ENCODE data around the gene GDPD2.

GRCh38 chrX:70423936-70424675 lies 992 bp downstream of the GDPD2 start:
- TF ChIP-seq, protein P1, sequence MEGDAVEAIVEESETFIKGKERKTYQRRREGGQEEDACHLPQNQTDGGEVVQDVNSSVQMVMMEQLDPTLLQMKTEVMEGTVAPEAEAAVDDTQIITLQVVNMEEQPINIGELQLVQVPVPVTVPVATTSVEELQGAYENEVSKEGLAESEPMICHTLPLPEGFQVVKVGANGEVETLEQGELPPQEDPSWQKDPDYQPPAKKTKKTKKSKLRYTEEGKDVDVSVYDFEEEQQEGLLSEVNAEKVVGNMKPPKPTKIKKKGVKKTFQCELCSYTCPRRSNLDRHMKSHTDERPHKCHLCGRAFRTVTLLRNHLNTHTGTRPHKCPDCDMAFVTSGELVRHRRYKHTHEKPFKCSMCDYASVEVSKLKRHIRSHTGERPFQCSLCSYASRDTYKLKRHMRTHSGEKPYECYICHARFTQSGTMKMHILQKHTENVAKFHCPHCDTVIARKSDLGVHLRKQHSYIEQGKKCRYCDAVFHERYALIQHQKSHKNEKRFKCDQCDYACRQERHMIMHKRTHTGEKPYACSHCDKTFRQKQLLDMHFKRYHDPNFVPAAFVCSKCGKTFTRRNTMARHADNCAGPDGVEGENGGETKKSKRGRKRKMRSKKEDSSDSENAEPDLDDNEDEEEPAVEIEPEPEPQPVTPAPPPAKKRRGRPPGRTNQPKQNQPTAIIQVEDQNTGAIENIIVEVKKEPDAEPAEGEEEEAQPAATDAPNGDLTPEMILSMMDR (tag by site-specific recombination; IDR thresholded peaks at IDR 0.05): no peak
- TF ChIP-seq ZNF658 (tag by site-specific recombination; IDR thresholded peaks at IDR 0.05) (no peak), MEIS1 (CRISPR knock-in tag; IDR thresholded peaks at IDR 0.05; ENCODE audit: borderline replicate concordance) (no peak), ZNF140 (tag by site-specific recombination; IDR thresholded peaks at IDR 0.05) (no peak), ZNF449 (tag by site-specific recombination; IDR thresholded peaks at IDR 0.05) (no peak), ZNF792 (tag by site-specific recombination; IDR thresholded peaks at IDR 0.05) (no peak), ZNF24 (tag by site-specific recombination; IDR thresholded peaks at IDR 0.05) (no peak), ZBTB7A (tag by site-specific recombination; IDR thresholded peaks at IDR 0.05; ENCODE audit: low read depth) (no peak), ZFP37 (tag by site-specific recombination; IDR thresholded peaks at IDR 0.05) (no peak), ZNF350 (tag by site-specific recombination; IDR thresholded peaks at IDR 0.05) (no peak), ZNF621 (tag by site-specific recombination; IDR thresholded peaks at IDR 0.05) (no peak), SETDB1 (IDR thresholded peaks at IDR 0.05; ENCODE audit: insufficient read length, low read length) (no peak), ZNF558 (tag by site-specific recombination; IDR thresholded peaks at IDR 0.05) (no peak), ZNF274 (IDR thresholded peaks at IDR 0.05; ENCODE audit: low read length) (no peak), ZNF274 (tag by site-specific recombination; IDR thresholded peaks at IDR 0.05; ENCODE audit: borderline replicate concordance) (no peak)
